K562 (cell line): Measurements from ENCODE around the gene ESRRB.

ENCODE experiments used
- CTCF ChIP-seq, 3 experiments: IDR thresholded peaks in 2 of 3; conservative IDR thresholded peaks in 1 of 3; 2 replicates each; pipeline ENCODE4 v1.5.1; 2011 to 2012; ENCODE audit warnings: low read length in 3 of 3, mild to moderate bottlenecking in 3 of 3, control low read depth in 2 of 3, improper control_type of control experiment in 1 of 3, inconsistent platforms in 1 of 3, low read depth in 1 of 3, mixed read lengths in 1 of 3, moderate library complexity in 1 of 3; ENCODE audit not compliant: insufficient read depth in 2 of 3
- HOMEZ ChIP-seq: fragments of 250-450 bp; sonication (Bioruptor Pico); IDR thresholded peaks from 2 replicates; pipeline ENCODE4 v1.4.0; 2020; ENCODE audit warnings: mild to moderate bottlenecking, moderate library complexity
- POLR2A ChIP-seq: fragments of 450-650 bp; conservative IDR thresholded peaks from 2 replicates; pipeline ENCODE4 v1.6.1; 2016
- POLR2AphosphoS5 ChIP-seq: IDR thresholded peaks from 2 replicates; pipeline ENCODE4 v1.6.1; 2011; ENCODE audit warnings: mild to moderate bottlenecking, low read depth, low read length, moderate library complexity; ENCODE audit not compliant: control insufficient read depth, insufficient read depth
- PPARD ChIP-seq: fragments of 250-450 bp; sonication (Bioruptor Pico); IDR thresholded peaks from 2 replicates; pipeline ENCODE4 v1.8.0; 2022; ENCODE audit warnings: inconsistent platforms, mild to moderate bottlenecking, moderate library complexity
- SMARCB1 ChIP-seq: IDR thresholded peaks from 2 replicates; pipeline ENCODE4 v1.6.1; 2011; ENCODE audit warnings: improper control_type of control experiment, low read depth; ENCODE audit not compliant: insufficient read length
- ZNF586 ChIP-seq: fragments of 450-650 bp; formaldehyde crosslinking; conservative IDR thresholded peaks from 2 replicates; pipeline ENCODE4 v1.4.0; 2020; ENCODE audit warnings: mild to moderate bottlenecking, moderate library complexity
- TF ChIP-seq, protein P1 (sequence below): fragments of 250-450 bp; sonication (Bioruptor Pico); IDR thresholded peaks from 2 replicates; pipeline ENCODE4 v1.4.0; 2020; ENCODE audit warnings: mild to moderate bottlenecking

GRCh38 chr14:76412501-76412900 lies 36.6 kb downstream of the ESRRB start:
- no peak for TF ChIP-seq POLR2AphosphoS5
- TF ChIP-seq PPARD (CRISPR knock-in tag), result no peak
- no peak for TF ChIP-seq CTCF (IDR thresholded peaks at IDR 0.05 in 2 of 3, conservative IDR thresholded peaks at IDR 0.05 in 1 of 3; ENCODE audit: insufficient read depth in 2 of 3, low read depth in 1 of 3, low read length in 3 of 3)
- no peak for TF ChIP-seq POLR2A
- TF ChIP-seq, protein P1, sequence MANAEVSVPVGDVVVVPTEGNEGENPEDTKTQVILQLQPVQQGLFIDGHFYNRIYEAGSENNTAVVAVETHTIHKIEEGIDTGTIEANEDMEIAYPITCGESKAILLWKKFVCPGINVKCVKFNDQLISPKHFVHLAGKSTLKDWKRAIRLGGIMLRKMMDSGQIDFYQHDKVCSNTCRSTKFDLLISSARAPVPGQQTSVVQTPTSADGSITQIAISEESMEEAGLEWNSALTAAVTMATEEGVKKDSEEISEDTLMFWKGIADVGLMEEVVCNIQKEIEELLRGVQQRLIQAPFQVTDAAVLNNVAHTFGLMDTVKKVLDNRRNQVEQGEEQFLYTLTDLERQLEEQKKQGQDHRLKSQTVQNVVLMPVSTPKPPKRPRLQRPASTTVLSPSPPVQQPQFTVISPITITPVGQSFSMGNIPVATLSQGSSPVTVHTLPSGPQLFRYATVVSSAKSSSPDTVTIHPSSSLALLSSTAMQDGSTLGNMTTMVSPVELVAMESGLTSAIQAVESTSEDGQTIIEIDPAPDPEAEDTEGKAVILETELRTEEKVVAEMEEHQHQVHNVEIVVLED (CRISPR knock-in tag), result no peak
- TF ChIP-seq SMARCB1, result no peak
- TF ChIP-seq ZNF586, result no peak
- TF ChIP-seq HOMEZ, result no peak
